Sigmoid colon (tissue), 4 donors: ENCODE data around the gene F2RL1.

ENCODE experiments used
- CTCF ChIP-seq, 4 experiments: fragments of 450-650 bp in 3 of 4; fragments of 200-600 bp in 1 of 4; IDR thresholded peaks; one replicate each; pipeline ENCODE4 v1.5.1; 2016 to 2019; ENCODE audit warnings: antibody characterized with exemption in 4 of 4, mild to moderate bottlenecking in 3 of 4, moderate library complexity in 2 of 4
- EP300 ChIP-seq, 4 donors: sonication (generic); formaldehyde crosslinking; IDR thresholded peaks; one replicate each; pipeline ENCODE4 v1.6.1; 2017; ENCODE audit warnings: antibody characterized with exemption in 4 of 4
- POLR2A ChIP-seq, 2 donors: fragments of 450-650 bp; IDR thresholded peaks; one replicate each; pipeline ENCODE4 v1.6.1; 2016; ENCODE audit warnings: antibody characterized with exemption in 2 of 2, mild to moderate bottlenecking in 2 of 2, moderate library complexity in 2 of 2
- POLR2AphosphoS5 ChIP-seq, 4 donors: sonication (generic); formaldehyde crosslinking; IDR thresholded peaks; one replicate each; pipeline ENCODE4 v1.6.1; 2017; ENCODE audit warnings: antibody characterized with exemption in 4 of 4

GRCh38 chr5:76854644-76855043, 35.8 kb downstream of the F2RL1 start:
- TF ChIP-seq CTCF (IDR thresholded peaks at IDR 0.05), result no peak
- no peak for TF ChIP-seq POLR2A (IDR thresholded peaks at IDR 0.05)
- no peak for TF ChIP-seq POLR2AphosphoS5 (IDR thresholded peaks at IDR 0.05)
- no peak for TF ChIP-seq EP300 (IDR thresholded peaks at IDR 0.05)
